ENCODE measurements around the gene ISOC2. TPM values are rescaled to one million over a fixed set of nuclear protein-coding genes. Genes with fewer than 3 reads are reported as not detected.

The ISOC2 gene
- total RNA-seq, 2 experiments from 2014 or later = 35.7 to 37.5 TPM

DNA sequence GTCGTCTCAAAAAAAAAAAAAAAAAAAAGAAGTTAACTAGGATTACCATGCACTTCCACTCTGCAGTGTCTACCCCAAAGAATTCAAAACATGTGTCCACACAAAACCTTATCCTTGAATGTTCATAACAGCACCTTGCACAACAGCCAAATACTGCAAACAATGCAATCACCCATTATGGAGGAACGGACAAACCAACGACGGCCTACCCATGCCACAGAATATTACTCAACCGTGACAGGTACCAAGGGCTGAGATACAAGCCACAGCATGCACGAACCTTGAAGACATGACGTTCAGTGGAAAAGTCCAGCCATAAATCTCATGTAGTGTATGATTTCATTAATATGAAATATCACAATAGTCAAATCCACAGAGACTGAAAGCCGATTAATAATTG is 15.4 kb downstream of the ISOC2 start:
- H3K27ac Mint-ChIP-seq = no peak overlapping the region
- no peak overlapping the region for H3K4me3 Mint-ChIP-seq
- no peak for DNase-seq
- peaks cover 6% of the 10 kb centered on the region for H3K4me1 Mint-ChIP-seq
- no peaks in the 10 kb centered on the region for H3K9me3 Mint-ChIP-seq
- H3K36me3 Mint-ChIP-seq = no peaks in the 10 kb centered on the region
- peaks cover 60% of the 10 kb centered on the region for H3K27me3 Mint-ChIP-seq

- H3K4me3 Mint-ChIP-seq = no peak overlapping the region
- no peak overlapping the region for H3K27ac Mint-ChIP-seq
- DNase-seq = no peak
- H3K27me3 Mint-ChIP-seq = peaks cover 65% of the 10 kb centered on the region
- H3K36me3 Mint-ChIP-seq = no peaks in the 10 kb centered on the region
- H3K9me3 Mint-ChIP-seq = no peaks in the 10 kb centered on the region
- peaks cover 10% of the 10 kb centered on the region for H3K4me1 Mint-ChIP-seq
Observed at GRCh38 chr19:55444646-55445045, 16.8 kb downstream of the ISOC2 start.

DNA sequence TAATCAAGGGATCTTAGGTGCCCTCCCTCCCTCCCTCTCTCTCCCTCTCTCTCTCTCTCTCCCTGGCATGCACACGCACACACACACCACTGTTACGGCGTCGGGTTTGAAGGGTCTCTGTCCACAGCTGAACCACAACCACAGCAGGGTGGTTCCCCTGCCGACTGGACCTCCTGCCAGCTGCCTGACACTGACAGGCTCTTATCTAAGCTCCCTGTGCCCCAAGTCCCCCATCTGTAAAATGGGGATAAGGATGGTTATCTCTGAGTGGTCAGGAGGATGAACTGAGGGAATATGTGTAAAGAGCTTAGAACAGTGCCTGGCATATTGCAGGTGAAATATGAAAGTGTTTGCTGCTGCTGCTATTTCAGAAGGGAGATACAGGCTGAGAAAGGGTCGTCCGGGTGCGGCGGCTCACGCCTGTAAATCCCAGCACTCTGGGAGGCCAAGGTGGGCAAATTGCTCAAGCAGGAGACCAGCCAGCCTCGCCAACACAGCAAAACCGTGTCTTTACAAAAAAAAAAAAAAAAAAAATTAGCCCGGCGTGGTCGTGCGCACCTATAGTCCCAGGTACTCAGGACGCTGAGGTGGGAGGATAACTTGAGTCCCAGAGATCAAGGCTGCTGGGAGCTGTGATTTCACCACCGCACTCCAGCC is 17.5 kb downstream of the ISOC2 start:
- Mint-ChIP-seq H3K4me3 (no peak overlapping the region), H3K27ac (no peak overlapping the region), H3K4me1 (peaks cover 10% of the 10 kb centered on the region), H3K36me3 (no peaks in the 10 kb centered on the region), H3K27me3 (peaks cover 72% of the 10 kb centered on the region), H3K9me3 (no peaks in the 10 kb centered on the region)
- no peak for DNase-seq

- no peak within 1 kb of the TSS for H3K27ac Mint-ChIP-seq
- DNase-seq = no peak
- H3K9me3 Mint-ChIP-seq = no peaks in the 10 kb centered on the region
- H3K27me3 Mint-ChIP-seq = peaks cover 80% of the 10 kb centered on the region
- no peaks in the 10 kb centered on the region for H3K36me3 Mint-ChIP-seq
- H3K4me1 Mint-ChIP-seq = peaks cover 10% of the 10 kb centered on the region
- H3K4me3 Mint-ChIP-seq = no peak within 1 kb of the TSS
Observed at GRCh38 chr19:55443045-55443823, 18.2 kb downstream of the ISOC2 start, which contains the start of gene SHISA7. TSS of gene SHISA7 (minus strand) at chr19:55443300. CDS start at chr19:55442863, 437 bp downstream.

DNA sequence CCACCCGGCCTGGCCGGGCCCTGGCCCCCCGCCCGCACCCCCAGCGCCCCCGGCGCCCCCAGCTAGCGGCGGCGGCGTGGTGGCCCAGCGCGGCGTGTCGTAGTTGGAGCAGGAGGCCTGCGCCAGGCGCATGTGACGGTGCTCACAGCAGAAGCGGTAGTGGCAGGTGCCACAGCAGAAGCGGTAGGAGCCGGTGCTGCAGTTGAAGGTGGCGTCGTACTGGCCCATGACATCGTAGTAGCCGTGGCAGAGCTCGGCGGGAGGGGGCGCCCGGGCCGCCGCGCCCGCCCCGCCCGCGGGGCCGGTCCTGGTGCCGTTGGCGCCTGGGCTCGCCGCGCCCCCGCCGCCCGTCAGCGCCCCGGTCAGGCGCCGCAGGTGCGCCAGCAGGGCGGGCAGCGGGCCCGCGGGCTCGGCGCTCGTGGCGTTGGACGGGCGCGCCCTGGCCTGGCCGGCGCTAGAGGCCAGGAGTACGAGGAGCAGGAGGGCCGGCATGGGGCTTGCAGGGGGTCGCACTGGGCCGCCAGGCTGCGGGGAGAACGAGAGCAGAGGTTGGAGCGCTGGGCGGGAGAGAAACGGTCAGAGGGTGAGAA is 19.0 kb downstream of the ISOC2 start:
- Mint-ChIP-seq H3K4me1 (peaks cover 10% of the 10 kb centered on the region), H3K4me3 (no peak overlapping the region), H3K9me3 (no peaks in the 10 kb centered on the region), H3K27ac (no peak overlapping the region), H3K27me3 (peaks cover 87% of the 10 kb centered on the region), H3K36me3 (no peaks in the 10 kb centered on the region)
- no peak for DNase-seq

DNA sequence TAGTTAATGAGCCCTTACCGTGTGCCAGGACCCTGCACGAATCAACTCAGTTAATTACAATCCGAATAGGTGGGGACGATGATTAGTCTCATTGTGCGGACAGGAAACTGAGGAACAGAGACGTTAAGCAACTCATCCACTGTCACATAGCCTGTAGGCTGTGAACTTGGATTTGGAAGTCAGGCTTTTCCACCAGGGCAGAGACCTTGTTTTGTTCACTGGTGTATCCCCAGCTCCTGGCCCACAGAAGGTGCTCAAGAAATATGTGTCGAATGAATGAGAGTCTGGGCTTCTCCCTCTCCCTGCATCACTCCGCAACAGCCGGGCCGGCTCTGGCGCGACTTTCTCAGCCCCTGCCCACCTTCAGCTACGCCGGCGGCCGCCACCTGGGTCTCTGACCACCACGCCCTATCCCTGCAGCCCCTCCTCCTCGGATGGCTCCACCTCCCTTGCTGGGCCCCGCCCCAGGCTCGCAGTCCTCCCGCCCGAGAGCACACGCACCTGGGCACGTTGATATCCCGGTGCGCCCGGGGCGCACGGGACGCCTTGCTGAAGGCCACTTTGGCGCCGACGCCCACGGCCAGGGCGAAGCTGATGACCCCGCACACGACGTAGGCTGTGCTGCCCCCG is 19.6 kb downstream of the ISOC2 start:
- Mint-ChIP-seq H3K9me3 (no peaks in the 10 kb centered on the region), H3K27me3 (peaks cover 94% of the 10 kb centered on the region), H3K4me1 (peaks cover 10% of the 10 kb centered on the region), H3K4me3 (no peak overlapping the region), H3K27ac (no peak overlapping the region), H3K36me3 (no peaks in the 10 kb centered on the region)
- no peak for DNase-seq

DNA sequence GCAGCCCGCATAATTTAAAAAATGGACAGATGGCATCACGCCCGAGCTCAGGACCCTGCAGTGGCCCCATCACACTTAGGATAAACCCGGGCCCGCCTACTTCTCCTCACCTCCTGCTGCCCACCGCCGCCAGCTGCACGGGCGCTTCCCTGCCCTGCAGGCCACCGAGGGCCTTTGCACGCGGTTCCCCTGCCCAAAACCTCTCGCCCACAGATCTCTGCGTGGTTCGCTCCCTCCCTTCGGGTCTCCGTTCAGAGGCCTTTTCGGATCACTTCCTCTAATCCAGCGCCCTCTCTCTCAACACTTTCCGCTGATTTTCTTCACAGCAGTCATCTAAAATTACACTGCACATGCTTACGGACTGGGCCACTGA is 20.1 kb downstream of the ISOC2 start:
- Mint-ChIP-seq H3K36me3 (no peaks in the 10 kb centered on the region), H3K4me3 (no peak overlapping the region), H3K27ac (no peak overlapping the region), H3K27me3 (peaks cover 99% of the 10 kb centered on the region), H3K9me3 (no peaks in the 10 kb centered on the region), H3K4me1 (peaks cover 10% of the 10 kb centered on the region)
- DNase-seq = no peak

GRCh38 chr19:55440411-55441105 is 20.9 kb downstream of the ISOC2 start:
- peak; percentile 33 for DNase-seq

DNA sequence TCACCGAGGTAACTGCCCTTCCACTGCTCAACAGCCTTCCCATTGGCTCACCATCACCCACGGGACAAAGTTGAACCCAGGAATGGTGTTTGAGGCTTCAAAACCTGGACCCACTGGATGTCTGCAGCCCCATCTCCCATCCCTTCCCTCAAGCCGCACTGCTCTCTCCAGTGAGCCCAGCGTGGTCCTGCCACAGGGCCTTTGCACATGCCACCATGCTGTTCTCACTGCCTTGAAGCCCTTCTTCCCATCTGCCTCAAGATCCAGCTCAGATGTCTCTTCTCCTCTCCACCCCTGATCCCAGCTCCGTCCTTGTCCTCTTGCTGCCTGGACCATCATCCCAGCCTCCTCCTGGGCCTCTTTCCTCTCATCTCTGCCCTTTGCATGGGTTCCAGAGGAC is 22.4 kb downstream of the ISOC2 start:
- peaks cover 77% of the 10 kb centered on the region for H3K27me3 Mint-ChIP-seq
- DNase-seq = no peak
- no peaks in the 10 kb centered on the region for H3K36me3 Mint-ChIP-seq
- H3K4me3 Mint-ChIP-seq = no peak overlapping the region
- H3K4me1 Mint-ChIP-seq = peaks cover 10% of the 10 kb centered on the region
- no peaks in the 10 kb centered on the region for H3K9me3 Mint-ChIP-seq
- no peak overlapping the region for H3K27ac Mint-ChIP-seq

More at GRCh38 chr19:55440411-55441105, 20.9 kb downstream of the ISOC2 start:
- Mint-ChIP-seq H3K36me3 (no peaks in the 10 kb centered on the region), H3K27me3 (peaks cover 92% of the 10 kb centered on the region), H3K4me3 (no peak overlapping the region), H3K27ac (no peak overlapping the region), H3K9me3 (no peaks in the 10 kb centered on the region), H3K4me1 (peaks cover 10% of the 10 kb centered on the region)

DNA sequence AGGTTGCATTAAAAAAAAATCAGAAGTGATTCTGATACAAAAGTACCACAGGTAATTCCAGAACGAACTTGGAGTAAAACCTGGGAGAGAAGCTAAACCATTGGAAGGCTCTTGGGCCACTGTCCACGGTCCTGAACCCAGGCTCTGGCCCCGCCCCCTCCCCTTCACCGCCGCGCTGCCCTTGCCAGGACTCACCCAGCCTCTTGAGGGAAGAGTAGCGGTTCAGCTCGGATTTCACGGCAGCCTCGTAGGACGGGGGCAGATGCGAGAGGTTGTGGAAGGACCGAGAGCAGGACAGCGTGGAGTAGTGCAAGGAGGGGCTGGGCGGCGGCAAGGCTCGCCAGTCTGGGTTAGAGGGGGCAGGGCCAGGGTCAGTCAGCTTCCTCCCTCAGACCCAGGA is 24.0 kb downstream of the ISOC2 start:
- Mint-ChIP-seq H3K27me3 (peaks cover 66% of the 10 kb centered on the region), H3K36me3 (no peaks in the 10 kb centered on the region), H3K4me3 (no peak overlapping the region), H3K4me1 (peaks cover 10% of the 10 kb centered on the region), H3K9me3 (no peaks in the 10 kb centered on the region), H3K27ac (no peak overlapping the region)
- DNase-seq = no peak

DNA sequence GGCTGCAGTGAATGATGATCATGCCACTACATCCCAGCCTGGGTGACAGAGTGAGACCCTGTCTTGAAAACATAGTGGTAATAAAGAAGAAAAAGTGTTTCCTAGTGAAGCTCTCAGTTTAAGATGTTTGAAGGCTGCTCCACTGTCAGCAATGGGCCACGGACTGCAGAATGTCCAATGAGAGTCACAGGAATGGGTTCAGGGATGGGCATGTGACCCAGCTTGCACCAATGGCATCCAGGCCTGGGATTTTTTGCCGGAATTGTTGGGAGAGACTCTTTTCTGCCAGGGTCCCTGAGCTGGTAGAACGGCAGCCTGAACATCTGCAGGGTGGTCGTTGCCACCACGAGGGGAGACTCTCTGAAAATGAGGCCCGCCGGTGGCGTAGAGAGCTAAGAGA is 24.6 kb downstream of the ISOC2 start:
- DNase-seq = no peak
- H3K36me3 Mint-ChIP-seq = no peaks in the 10 kb centered on the region
- no peaks in the 10 kb centered on the region for H3K9me3 Mint-ChIP-seq
- no peak overlapping the region for H3K27ac Mint-ChIP-seq
- H3K4me3 Mint-ChIP-seq = no peak overlapping the region
- peaks cover 10% of the 10 kb centered on the region for H3K4me1 Mint-ChIP-seq
- H3K27me3 Mint-ChIP-seq = peaks cover 67% of the 10 kb centered on the region

DNA sequence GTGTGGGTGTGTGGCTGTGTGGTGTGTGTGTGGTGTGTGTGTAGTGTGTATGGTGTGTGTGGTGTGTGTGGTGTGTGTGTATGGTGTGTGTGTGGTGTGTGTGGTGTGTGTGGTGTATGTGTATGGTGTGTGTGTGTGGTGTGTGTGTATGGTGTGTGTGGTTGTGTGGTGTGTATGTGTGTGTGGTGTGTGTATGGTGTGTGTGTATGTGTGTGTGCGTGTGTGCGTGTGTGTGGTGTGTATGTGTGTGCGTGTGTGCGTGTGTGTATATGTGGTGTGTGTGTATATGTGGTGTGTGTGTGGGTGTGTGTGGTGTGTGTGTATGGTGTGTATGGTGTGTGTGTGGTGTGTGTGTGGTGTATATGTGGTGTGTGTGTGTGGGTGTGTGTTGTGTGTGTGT is 26.4 kb downstream of the ISOC2 start:
- Mint-ChIP-seq H3K9me3 (no peaks in the 10 kb centered on the region), H3K4me1 (no peaks in the 10 kb centered on the region), H3K36me3 (no peaks in the 10 kb centered on the region), H3K4me3 (no peak overlapping the region), H3K27me3 (peaks cover 67% of the 10 kb centered on the region), H3K27ac (no peak overlapping the region)
- DNase-seq = no peak

DNA sequence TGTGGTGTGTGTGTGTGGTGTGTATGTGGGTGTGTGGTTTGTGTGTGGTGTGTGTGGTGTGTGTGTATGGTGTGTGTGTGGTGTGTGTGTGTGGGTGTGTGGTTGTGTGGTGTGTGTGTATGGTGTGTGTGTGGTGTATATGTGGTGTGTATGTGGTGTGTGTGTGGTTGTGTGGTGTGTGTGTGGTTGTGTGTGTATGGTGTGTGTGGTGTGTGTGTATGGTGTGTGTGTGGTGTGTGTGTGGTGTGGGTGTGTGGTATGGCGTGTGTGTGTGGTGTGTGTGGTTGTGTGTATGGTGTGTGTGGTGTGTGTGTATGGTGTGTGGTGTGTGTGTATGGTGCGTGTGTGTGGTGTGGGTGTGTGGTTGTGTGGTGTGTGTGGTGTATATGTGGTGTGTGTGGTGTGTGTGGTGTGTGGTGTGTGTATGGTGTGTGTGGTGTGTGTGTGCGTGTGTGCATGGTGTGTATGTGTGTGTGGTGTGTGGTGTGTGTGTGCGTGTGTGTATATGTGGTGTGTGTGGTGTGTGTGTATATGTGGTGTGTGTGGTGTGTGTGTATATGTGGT is 27.0 kb downstream of the ISOC2 start:
- Mint-ChIP-seq H3K36me3 (no peaks in the 10 kb centered on the region), H3K9me3 (no peaks in the 10 kb centered on the region), H3K27me3 (peaks cover 67% of the 10 kb centered on the region), H3K4me3 (no peak overlapping the region), H3K27ac (no peak overlapping the region), H3K4me1 (peaks cover 2% of the 10 kb centered on the region)
- no peak for DNase-seq

GRCh38 chr19:55433292-55433691 is 28.1 kb downstream of the ISOC2 start:
- peaks cover 65% of the 10 kb centered on the region for H3K27me3 Mint-ChIP-seq
- DNase-seq = no peak
- peaks cover 3% of the 10 kb centered on the region for H3K4me1 Mint-ChIP-seq
- H3K36me3 Mint-ChIP-seq = no peaks in the 10 kb centered on the region
- no peaks in the 10 kb centered on the region for H3K9me3 Mint-ChIP-seq
- no peak overlapping the region for H3K27ac Mint-ChIP-seq
- H3K4me3 Mint-ChIP-seq = no peak overlapping the region

Measured in activated naive CD8-positive, alpha-beta T cell treated with anti-CD3 and anti-CD28 coated beads for 36 hours (primary cell).